SU-DHL-6 (cell line): Measurements from ENCODE around the gene KLRC2.
"Not testable (repeated sequence)": the region's sequence is repeated elsewhere in the genome, so short reads cannot be mapped to it uniquely, and the experiment has no call there.

Experiments used
- H2AFZ ChIP-seq: fragments of 200-600 bp; sonication (generic); 2 replicates; pipeline ENCODE4 v1.6.1; 2014; ENCODE audit warnings: low read depth, mild to moderate bottlenecking, moderate library complexity, mixed read lengths, antibody characterized with exemption, low read length; ENCODE audit not compliant: severe bottlenecking
- H3F3A ChIP-seq: fragments of 200-600 bp; shearing (Covaris generic); 2 replicates; pipeline ENCODE4 v1.6.0; 2016; ENCODE audit warnings: antibody characterized with exemption, mild to moderate bottlenecking; ENCODE audit not compliant: insufficient read depth
- H3K27ac ChIP-seq: fragments of 200-600 bp; sonication (generic); 2 replicates; pipeline ENCODE4 v1.5.1; 2016; ENCODE audit warnings: low read depth, mild to moderate bottlenecking, low read length, moderate library complexity, mixed read lengths
- H3K27me3 ChIP-seq: fragments of 200-600 bp; sonication (generic), shearing (Covaris generic); 2 replicates; pipeline ENCODE4 v1.6.0; 2014; ENCODE audit warnings: mild to moderate bottlenecking, low read length
- H3K36me3 ChIP-seq: fragments of 200-600 bp; sonication (generic); 2 replicates; pipeline ENCODE4 v1.6.1; 2014; ENCODE audit warnings: mild to moderate bottlenecking, low read length, mixed read lengths
- H3K4me2 ChIP-seq: fragments of 300-600, 200-600 bp; shearing (Covaris generic), sonication (generic); 2 replicates; pipeline ENCODE4 v1.6.0; 2014; ENCODE audit warnings: low read length, low read depth, mild to moderate bottlenecking; ENCODE audit not compliant: poor library complexity, severe bottlenecking
- H3K4me3 ChIP-seq: fragments of 200-600 bp; sonication (generic); 2 replicates; pipeline ENCODE4 v1.5.1; 2014; ENCODE audit warnings: antibody characterized with exemption, low read length, mild to moderate bottlenecking, mixed read lengths; ENCODE audit not compliant: insufficient read depth, poor library complexity, severe bottlenecking
- H3K79me2 ChIP-seq: fragments of 200-600 bp; sonication (generic); 2 replicates; pipeline ENCODE4 v1.6.1; 2014; ENCODE audit warnings: mild to moderate bottlenecking, low read length, moderate library complexity; ENCODE audit not compliant: insufficient read depth
- H3K9ac ChIP-seq: fragments of 200-600 bp; sonication (generic); 2 replicates; pipeline ENCODE4 v1.7.0; 2014; ENCODE audit warnings: mild to moderate bottlenecking, low read length
- H3K9me2 ChIP-seq: fragments of 200-600 bp; sonication (generic); replicated peaks from 2 replicates; pipeline ENCODE4 v1.6.1; 2014; ENCODE audit warnings: low read length; ENCODE audit not compliant: insufficient read depth
- H3K9me3 ChIP-seq: fragments of 200-600 bp; sonication (generic); 2 replicates; pipeline ENCODE4 v1.6.1; 2014; ENCODE audit warnings: low read length, mixed read lengths; ENCODE audit not compliant: insufficient read depth
- H4K20me1 ChIP-seq: fragments of 200-600 bp; sonication (generic); 2 replicates; pipeline ENCODE4 v1.6.1; 2014; ENCODE audit warnings: low read depth, mild to moderate bottlenecking, antibody characterized with exemption, low read length, moderate library complexity, mixed read lengths
- EZH2phosphoT487 ChIP-seq: fragments of 200-600 bp; sonication (generic), shearing (Covaris generic); conservative IDR thresholded peaks from 2 replicates; pipeline ENCODE4 v1.6.1; 2018; ENCODE audit warnings: mild to moderate bottlenecking, antibody characterized with exemption, low read length, moderate library complexity, mixed read lengths
- TF ChIP-seq, protein P1 (sequence below): fragments of 200-600 bp; sonication (generic); IDR thresholded peaks from one replicate; pipeline ENCODE4 v1.5.1; 2017; ENCODE audit warnings: antibody characterized with exemption, mild to moderate bottlenecking, low read length, moderate library complexity; ENCODE audit not compliant: insufficient read depth, poor library complexity, severe bottlenecking

Gene KLRC2

DNA sequence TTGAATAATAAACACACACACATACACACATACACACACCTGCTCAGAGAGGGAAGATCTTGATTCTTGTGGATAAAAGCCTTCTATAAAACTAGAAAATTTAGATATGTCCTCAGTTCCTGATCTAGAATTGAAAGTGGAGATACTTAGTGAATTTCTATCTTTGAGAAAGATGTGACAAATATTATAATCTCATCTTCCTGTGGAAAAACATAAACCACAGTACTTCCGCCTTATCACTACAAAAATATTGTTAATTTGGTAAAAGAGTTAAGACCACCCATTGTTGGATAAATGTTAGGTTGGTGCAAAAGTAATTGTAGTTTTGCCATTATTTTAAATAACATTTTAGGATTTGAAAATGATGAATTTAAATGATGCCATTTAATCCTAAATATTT lies 45.9 kb downstream of the KLRC2 start, which contains the start of gene KLRK1:
Gene KLRK1, minus strand, starts transcription at position 138 of the 400 bp plus-strand sequence. CDS start 1,231 bp downstream, outside the sequence.
- Histone ChIP-seq H3F3A (no peaks in the 10 kb centered on the region), H3K4me3 (no peak within 1 kb of the TSS), H3K79me2 (no peaks in the 10 kb centered on the region), H3K9ac (no peak within 1 kb of the TSS), H3K27ac (no peak within 1 kb of the TSS), H3K27me3 (no peaks in the 10 kb centered on the region), H3K36me3 (no peaks in the 10 kb centered on the region), H2AFZ (no peak within 1 kb of the TSS), H4K20me1 (no peaks in the 10 kb centered on the region), H3K4me2 (no peak within 1 kb of the TSS), H3K9me2 (no peaks in the 10 kb centered on the region), H3K9me3 (no peaks in the 10 kb centered on the region)
- TF ChIP-seq EZH2phosphoT487 = no peak
- TF ChIP-seq, protein P1, sequence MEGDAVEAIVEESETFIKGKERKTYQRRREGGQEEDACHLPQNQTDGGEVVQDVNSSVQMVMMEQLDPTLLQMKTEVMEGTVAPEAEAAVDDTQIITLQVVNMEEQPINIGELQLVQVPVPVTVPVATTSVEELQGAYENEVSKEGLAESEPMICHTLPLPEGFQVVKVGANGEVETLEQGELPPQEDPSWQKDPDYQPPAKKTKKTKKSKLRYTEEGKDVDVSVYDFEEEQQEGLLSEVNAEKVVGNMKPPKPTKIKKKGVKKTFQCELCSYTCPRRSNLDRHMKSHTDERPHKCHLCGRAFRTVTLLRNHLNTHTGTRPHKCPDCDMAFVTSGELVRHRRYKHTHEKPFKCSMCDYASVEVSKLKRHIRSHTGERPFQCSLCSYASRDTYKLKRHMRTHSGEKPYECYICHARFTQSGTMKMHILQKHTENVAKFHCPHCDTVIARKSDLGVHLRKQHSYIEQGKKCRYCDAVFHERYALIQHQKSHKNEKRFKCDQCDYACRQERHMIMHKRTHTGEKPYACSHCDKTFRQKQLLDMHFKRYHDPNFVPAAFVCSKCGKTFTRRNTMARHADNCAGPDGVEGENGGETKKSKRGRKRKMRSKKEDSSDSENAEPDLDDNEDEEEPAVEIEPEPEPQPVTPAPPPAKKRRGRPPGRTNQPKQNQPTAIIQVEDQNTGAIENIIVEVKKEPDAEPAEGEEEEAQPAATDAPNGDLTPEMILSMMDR = no peak

DNA sequence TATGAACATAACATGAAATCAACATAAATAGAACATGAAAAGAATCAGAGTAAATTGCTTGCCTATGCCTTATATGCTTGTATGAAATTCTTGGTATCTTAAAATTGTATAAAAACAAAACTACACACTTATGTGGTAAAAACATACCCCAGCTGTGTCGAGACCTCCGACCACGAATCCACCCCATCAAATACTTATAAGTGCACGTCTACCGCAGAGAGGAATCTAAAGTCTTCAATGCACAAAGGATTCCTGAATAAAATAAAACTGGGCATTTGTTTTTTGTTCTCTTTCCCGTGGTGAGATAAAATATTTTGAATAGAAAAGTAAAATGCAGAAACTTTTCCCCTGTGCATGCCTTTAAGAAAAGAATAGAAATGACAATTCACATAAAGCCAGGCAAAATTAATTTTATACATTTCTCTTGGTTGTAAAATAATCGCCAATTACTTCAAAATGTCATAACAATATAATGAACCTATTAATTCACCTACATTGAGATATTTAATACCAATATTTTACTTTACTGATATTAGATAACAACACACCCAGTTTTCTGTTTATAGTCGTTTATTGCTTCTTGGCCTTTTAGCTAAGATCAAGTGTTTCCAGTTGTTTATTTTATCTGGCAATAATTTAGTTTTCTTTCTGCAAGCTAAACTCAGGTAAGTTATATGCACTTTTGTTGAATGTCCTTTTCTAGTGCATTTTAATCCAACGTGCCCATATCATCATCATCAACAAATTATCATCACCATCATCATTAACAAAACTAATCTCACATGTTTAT lies 47.0 kb downstream of the KLRC2 start:
- no peaks in the 10 kb centered on the region for H3K9me3 ChIP-seq
- H3K4me2 ChIP-seq = no peak overlapping the region

DNA sequence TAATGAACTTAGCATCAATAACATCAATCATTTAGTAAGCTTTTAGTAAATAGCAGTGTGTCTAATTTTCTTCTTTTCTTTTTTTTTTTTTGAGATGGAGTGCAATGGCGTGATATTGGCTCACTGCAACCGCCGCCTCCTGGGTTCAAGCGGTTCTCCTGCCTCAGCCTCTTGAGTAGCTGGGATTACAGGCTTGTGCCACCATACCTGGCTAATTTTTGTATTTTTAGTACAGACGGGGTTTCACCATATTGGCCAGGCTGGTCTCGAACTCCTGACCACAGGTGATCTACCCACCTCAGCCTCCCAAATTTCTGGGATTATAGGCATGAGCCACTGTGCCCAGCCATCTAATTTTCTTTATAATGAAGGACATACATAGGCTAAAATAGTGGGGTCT lies 48.3 kb downstream of the KLRC2 start:
- H3K27ac ChIP-seq, H4K20me1 ChIP-seq, H3K9ac ChIP-seq, H3F3A ChIP-seq, H2AFZ ChIP-seq, H3K36me3 ChIP-seq, H3K4me3 ChIP-seq, H3K9me3 ChIP-seq, H3K4me2 ChIP-seq, H3K9me2 ChIP-seq, H3K27me3 ChIP-seq, H3K79me2 ChIP-seq: not testable (repeated sequence)

More for the DNA sequence above, 47.0 kb downstream of the KLRC2 start:
- H3K9me2 ChIP-seq = no peaks in the 10 kb centered on the region
- H3K36me3 ChIP-seq = no peaks in the 10 kb centered on the region
- no peaks in the 10 kb centered on the region for H4K20me1 ChIP-seq
- TF ChIP-seq EZH2phosphoT487 = no peak
- TF ChIP-seq, protein P1 = no peak
- H3K4me3 ChIP-seq = no peak overlapping the region
- H3K79me2 ChIP-seq = no peaks in the 10 kb centered on the region
- H2AFZ ChIP-seq = no peak overlapping the region
- no peaks in the 10 kb centered on the region for H3F3A ChIP-seq
- H3K9ac ChIP-seq = no peak overlapping the region
- no peaks in the 10 kb centered on the region for H3K27me3 ChIP-seq
- no peak overlapping the region for H3K27ac ChIP-seq

DNA sequence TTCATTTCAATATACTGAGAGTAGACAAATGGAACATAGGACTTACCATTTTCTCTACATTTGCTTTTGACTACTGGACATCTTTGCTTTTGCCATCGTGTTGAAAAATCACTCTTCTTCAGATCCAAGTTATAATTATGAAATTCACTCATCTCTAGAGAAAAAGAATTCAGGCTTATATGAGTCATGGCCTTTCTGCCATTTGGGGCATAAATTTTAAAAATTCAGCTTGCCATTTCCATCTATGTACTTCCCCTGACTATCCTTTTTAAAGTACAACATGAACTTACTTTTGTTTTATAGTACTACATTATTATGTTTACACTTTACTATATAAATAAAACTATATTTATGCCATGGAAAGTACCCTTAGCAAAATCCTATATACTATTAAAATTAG lies 49.0 kb downstream of the KLRC2 start:
- Histone ChIP-seq H4K20me1 (no peaks in the 10 kb centered on the region), H3K36me3 (no peaks in the 10 kb centered on the region), H3K79me2 (no peaks in the 10 kb centered on the region), H3K4me2 (no peak overlapping the region), H3K27me3 (no peaks in the 10 kb centered on the region), H3K9ac (no peak overlapping the region), H3F3A (no peaks in the 10 kb centered on the region), H3K9me3 (no peaks in the 10 kb centered on the region), H3K9me2 (no peaks in the 10 kb centered on the region), H3K27ac (no peak overlapping the region), H3K4me3 (no peak overlapping the region), H2AFZ (no peak overlapping the region)
- TF ChIP-seq, protein P1 = no peak
- no peak for TF ChIP-seq EZH2phosphoT487
